GM21529 (cell line): Measurements from ENCODE around the gene TNFRSF25.
"Not testable (repeated sequence)": the region's sequence is repeated elsewhere in the genome, so short reads cannot be mapped to it uniquely, and the experiment has no call there.

Source experiments
- ATAC-seq: cut with Tn5 transposase; IDR thresholded peaks from one replicate; pipeline ENCODE4 v1.9.1; 2021; ENCODE audit not compliant: unreplicated experiment

Gene TNFRSF25

DNA sequence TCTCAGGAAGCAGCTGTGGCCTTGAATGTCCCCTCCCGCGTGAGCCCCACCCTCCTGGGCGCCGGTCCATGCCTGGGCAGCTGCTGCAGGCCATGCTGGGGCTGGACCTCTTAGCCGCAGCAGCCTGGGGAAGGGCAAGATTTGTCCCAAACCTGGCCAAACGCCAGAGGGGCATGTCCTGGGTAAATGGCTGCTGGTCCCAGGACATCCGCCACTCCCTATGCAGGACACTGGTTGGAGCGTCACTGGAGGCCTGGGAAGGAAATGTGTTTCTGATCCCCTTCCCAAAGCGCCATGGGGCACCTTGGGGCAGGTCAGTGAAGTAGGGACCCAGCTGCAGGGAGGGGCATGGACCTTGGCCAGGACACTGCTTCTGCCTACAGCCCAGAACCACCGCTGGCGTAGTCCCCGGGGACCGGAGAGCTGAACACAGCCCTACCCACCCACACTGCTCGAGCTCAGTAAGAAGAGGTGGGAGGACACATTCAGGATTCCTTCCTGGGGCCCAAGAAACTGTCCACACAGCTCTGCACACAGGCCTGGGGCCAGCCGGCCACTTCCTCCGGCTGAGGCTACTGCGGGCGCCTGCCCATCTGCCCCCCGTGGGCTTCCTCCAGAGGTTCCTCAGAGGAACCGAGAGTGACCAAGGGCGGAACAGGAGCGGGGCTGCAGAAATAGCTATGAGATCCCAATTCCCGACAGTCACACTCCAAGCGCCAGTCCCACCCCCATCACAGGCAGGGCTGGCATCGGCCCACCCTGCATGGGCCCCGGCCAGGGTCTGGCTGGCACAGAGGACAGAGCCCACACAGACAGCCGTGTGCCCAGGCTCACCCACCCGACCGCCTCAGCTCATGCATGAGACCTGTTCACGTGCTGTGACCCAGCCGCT is 36.3 kb upstream of the TNFRSF25 start:
- no peak for ATAC-seq

DNA sequence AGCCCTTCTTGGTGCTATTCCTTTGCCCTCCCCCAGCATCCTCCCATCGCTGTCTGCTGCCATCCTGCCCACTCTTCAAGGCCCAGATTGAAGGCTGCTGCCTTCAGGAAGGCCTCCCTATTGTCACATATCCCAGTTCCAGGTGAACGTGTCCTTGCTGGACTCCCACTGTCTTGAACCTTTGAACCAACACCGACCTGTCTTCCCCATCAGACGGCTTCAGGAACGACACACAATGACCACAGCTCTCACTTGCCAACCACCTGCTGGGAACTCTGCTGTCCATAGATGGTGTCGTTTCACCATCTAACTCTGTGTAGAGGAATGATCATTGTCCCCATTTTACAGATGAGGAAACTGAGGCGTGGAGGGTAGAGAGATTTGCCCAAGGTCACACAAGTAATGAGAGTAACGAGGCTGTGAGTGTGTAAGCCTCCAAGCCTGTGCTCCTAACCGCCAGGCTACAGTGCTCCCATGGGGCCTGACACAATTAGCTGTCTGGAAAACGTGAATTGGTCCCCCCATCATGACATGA is 35.4 kb upstream of the TNFRSF25 start:
- ATAC-seq, result no peak

DNA sequence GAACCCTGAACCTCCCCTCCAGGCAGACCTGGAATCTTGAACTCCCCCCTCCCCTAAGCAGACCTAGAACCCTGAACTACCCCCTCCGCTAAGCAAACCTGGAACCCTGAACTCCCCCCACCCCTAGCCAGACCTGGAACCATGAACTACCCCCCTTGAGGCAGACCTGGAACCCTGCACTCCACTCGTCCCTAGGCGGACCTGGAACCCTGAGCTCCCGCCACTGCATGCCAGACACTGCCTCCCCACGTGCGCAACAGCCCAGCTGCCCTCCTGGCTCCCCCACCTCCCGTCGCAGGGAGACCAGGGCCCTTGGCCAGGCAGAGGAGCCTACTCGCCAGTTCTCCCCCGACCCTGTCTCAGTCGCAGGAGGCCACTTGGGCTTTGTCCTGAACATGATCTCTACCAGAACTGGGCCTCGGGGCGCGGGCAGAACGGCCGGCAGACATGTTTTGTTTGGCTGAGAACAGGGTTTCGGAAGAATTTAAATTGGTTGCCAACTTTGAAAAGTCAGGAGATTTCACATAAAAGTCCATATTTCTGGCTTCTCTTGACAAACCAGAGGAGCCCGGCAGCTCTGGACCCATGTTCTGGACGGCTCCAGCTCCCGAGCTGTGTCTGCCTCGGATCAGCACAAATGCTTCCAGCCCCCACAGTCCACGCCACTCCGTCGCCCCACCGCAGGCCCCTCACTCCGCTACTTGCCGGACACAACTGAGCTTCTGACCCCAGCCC is 34.7 kb upstream of the TNFRSF25 start:
- no peak for ATAC-seq

DNA sequence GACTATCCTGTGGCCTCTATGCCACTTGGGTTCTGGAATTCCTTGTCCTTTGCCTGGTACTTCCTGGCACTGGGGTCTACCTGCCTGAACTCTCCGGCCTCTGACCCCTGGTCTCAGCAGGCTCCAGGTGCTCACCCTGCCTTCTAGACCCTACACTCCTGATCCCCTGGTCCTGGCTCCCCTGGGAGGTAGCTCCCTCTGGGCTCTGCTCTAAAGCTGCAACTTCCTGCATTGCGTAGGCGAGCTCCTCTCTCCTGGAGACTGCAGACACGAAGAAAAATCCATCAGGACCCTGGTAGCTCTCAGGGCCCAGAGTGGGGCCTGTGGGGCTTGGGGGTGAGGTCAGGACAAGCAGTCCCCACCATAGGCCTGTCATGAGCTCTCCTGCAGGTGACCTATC is 33.3 kb upstream of the TNFRSF25 start:
- ATAC-seq, result no peak

DNA sequence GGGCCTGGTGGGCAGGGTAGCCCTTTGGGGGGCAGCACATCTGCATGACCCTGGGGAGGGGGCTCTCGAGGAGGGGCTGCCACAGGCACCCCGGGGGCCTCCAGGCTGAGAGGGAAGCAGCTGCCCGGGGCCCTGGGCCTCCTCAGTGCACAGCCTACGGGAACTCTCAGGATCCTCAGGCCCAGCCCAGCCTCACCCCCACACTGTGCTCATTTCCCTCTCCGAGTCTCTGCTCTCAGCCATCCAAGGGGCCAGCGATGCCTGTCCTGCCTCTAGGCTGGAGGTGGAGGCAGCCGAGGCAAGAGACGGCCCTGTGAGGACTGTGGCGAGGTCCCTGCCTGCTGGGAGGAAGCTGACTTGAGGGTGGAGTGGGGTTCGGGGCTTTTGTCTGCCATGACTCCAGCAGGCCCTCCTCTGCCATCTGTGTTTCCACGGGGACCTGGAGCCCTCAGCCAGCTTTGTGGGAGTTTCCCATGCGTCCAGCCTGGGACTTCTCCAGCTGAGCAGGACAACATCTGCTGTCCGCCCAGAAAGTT is 32.7 kb upstream of the TNFRSF25 start:
- no peak for ATAC-seq

DNA sequence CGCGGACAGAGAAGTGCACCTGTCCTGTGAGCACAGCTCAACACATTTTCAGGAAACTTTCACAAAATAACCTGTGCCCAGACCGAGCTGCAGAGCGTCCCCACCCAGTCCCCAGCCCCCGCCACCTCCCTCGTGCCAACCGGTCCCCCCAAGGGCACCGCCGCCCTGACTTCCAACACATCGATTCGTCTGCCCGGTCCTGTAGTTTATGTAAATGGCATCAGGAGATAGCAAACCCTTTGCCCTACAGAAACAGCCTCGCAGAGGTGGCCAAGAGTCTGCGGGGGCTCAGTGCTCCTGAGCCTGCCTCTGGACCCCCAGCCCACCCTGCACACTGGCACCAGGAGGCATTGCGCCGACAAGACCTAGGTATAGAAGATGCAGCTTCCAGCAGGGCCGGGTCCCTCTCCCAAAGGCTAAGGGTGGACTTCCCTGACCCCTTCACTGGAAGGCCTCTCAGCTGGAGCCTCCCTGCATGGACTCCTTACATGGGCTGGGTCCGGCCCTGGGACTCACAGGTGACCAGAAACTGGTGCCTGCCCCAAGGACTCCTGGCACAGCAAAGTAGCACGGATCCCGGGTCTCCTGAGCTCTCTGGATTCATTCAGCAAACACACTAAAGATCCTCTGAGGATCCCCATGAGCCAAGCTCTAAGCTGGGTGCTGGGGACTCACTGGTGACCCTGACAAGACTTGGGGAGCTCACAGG is 32.0 kb upstream of the TNFRSF25 start:
- ATAC-seq, result no peak

DNA sequence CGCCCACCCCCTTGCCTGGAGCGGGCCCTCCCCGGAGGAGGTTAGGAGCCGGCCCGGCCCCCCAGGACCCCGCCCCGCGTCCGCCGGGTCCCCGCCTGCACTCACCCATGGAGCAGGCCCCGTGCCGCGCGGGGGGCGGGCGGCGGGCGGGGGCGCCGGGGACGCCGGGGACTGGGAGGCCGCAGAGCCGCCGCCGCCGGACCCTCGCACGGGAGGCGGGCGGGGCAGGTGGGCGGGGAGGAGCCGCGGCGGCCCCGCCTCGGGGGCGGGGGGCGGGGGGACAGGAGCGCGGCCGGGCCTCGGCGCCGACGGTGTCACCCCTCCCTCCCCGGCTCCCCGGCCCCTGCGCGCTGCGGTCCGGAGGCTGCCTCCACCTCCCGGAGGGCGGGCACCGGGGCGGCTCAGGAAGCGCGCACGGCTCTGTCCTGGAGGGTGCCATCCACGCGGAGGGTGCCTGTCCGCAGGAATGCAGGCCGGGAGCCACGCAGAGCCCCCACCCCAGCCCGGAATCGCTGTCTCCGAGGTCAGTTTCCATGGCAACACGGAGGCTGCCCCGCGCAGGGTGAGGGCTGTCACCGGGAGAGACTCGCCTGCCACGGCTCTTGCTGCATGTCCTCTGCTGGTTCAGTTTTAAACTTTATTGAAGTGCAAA is 31.4 kb upstream of the TNFRSF25 start:
- ATAC-seq, result no peak

DNA sequence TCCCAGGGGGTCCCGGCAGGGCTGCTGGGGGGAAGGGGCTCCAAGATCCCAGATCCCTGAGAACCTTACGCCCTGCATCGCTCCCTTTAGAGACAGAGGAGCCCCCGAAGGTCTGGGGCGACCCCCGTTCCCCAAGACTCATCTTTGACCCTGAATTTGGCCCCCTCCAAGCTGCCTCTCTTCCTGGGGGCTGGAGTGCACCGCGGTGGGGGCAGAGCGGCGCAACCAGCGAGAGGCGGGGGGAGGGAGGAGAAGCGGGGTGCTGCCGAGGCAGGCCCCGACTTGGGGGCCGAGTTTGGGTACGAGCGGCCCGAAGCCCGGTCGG is 30.9 kb upstream of the TNFRSF25 start:
- ATAC-seq, result no peak

DNA sequence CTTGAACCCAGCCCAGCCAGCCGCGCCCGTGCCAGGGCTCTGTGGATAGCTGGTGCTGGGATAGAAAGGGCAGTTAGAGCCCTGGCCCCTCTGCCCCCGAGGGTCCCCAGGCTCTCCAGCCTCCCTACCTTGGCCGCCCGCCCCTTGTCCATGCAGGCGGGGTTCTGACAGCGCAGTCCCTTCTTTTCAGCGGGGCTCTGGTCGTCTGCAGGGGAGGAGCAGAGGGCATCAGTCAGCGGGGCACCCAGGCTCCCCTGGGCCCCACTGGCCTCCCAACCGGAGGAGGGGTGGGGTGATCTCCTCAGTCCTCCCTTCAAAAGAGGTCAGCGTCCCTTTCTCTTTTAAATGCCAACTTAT is 30.4 kb upstream of the TNFRSF25 start:
- no peak for ATAC-seq

DNA sequence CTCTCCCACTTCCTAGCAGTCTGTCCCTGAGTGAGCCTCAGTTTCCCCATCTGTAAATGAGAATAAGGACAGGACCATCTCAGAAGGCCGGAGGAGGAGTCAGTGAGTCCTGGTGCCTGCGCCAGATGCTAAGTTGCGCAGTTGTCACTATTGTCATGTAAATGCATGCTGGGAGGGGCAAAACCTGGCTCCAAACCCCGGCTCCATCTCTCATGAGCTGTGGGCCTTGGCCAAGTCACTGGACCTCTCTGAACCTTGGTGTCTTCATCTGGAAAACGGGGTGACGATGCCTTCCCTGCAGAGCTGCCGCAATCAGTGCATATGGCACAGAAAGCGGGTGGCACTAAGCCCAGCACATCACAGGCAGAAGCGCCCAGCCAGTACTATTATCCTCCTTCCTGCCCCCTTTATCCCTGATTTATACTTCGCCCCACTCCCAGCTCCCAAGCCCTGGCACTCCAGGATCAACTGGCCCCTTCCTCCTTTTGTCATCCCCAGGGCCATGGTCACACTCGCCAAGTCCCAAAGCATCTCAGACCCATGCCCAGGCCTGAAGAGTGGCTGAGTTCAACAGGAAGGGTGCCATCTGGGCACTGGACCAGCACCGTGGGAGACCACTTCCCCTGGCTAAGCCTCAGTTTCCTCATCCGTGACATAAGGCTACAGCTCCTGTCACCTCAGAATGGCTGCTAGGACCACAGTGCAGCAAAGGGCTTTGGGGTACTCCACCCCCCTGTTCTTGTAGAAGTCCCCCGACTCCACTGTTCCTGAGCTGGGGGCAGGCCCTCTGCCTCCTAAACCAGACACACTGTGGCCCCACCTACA is 29.8 kb upstream of the TNFRSF25 start:
- no peak for ATAC-seq

DNA sequence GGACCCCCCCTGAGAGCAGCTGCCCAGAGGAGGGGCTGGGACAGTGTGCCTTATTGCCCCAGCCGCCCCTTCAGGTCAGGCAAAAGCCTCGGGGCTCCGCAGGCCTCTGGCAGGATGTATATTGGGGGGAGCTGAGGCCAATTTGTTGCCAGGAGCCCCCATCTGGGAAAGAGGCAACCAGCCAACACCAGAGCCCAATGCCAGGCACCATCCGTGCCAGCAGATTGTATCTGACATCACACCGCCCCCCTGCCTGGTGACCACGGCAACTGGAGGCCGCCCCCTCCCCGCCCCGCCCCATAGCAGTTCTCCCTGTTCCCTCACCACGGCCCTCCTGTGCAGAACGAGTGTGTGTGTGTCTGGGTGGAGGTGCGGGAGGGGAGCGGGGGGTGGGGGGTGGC is 29.1 kb upstream of the TNFRSF25 start:
- no peak for ATAC-seq

DNA sequence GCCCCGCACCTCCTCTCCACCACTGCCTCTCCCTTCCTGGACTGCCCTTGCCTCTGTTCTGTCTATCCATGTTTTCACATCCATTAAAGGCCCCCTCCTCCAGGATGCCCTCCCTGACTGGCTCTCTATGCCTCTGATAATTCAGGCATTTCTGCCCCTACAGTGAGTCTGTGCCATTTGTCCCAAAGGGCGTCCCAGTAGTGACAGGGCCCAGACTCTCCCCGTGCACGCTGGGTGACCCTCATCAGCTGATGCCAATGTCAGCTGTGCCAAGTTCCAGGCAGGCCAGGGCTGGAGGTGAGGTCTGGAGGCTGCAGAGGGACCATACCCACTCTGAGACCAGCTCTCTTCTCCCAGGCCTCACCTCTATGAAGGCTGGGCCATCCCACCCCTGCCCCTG is 28.7 kb upstream of the TNFRSF25 start:
- ATAC-seq, result no peak

DNA sequence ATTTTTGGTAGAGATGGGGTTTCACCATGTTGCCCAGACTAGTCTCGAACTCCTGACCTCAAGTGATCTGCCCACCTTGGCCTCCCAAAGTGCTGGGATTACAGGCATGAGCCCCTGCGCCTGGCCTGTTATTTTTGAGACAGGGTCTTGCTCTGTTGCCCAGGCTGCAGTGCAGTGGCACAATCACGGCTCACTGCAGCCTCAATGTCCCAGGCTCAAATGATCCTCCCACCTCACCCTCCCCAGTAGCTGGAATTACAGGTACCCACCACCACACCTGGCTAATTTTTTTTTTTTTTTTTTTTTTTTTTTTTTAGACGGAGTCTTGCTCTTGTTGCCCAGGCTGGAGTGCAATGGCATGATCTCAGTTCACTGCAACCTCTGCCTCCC is 27.9 kb upstream of the TNFRSF25 start:
- ATAC-seq, result not testable (repeated sequence)

DNA sequence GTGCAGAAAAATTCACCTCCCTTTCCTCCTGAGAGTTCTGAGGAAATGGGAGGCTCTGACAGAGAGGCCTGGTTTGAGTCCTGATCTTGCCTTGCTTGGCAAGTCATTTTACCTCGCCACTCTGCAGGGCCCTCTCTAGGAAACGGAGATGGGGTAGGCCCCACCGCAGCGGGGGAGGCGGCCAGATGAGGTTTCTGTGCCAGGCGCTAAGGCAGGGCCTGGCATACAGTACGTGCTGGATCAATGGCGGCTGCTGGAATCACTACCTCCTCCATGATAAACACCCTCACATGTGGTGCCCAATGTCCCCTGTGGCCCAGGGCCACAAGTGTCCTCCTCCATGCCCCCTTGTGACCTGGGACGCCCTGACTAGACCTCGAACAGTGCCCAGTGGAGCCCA is 26.0 kb upstream of the TNFRSF25 start:
- ATAC-seq, result no peak

DNA sequence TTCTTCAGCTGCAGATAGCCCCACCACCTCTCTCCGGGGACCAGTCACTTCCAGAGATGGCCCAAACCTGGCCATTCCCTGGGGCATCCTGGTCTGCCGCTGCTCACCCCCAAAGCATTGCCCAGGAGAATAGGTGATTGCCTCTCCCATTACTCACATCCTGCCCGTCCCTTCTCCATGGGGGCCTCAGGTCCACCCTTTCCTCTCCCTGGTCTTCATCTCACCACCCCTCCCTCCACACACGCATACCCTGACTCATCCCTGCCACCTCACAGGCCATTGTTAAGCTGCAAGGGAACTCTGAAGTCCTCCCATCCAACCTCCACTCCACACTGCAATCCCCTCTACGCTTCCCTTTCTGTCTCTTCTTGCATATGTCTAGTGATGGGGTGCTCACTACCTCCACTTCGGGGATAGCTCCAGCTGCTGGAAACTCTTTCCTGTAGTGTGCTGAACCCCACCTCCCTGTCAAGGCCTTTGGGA is 25.5 kb upstream of the TNFRSF25 start, which contains the start of gene PLEKHG5:
Gene PLEKHG5 (minus strand): TSS at position 188 of the 483 bp plus-strand sequence. CDS start 14,096 bp downstream, outside the sequence.
- ATAC-seq, result no peak

DNA sequence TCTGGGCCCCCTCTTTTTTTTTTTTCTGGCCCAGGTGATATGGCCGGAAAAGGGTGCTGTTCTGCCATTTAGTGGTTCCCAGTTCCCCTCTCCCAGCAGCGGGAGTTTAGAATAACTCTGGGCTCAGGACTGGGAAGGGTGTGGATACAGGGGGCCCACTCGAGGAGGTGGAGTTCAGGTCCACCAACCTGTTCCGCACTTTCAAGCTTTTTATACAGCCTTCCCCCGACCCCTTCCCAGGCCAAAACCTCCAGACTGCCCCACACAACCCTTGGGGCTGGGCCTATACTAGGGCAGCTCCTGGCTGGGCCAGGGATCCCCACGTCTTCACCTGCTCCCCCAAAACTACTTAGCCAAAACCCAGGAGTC is 25.1 kb upstream of the TNFRSF25 start:
- no peak for ATAC-seq

DNA sequence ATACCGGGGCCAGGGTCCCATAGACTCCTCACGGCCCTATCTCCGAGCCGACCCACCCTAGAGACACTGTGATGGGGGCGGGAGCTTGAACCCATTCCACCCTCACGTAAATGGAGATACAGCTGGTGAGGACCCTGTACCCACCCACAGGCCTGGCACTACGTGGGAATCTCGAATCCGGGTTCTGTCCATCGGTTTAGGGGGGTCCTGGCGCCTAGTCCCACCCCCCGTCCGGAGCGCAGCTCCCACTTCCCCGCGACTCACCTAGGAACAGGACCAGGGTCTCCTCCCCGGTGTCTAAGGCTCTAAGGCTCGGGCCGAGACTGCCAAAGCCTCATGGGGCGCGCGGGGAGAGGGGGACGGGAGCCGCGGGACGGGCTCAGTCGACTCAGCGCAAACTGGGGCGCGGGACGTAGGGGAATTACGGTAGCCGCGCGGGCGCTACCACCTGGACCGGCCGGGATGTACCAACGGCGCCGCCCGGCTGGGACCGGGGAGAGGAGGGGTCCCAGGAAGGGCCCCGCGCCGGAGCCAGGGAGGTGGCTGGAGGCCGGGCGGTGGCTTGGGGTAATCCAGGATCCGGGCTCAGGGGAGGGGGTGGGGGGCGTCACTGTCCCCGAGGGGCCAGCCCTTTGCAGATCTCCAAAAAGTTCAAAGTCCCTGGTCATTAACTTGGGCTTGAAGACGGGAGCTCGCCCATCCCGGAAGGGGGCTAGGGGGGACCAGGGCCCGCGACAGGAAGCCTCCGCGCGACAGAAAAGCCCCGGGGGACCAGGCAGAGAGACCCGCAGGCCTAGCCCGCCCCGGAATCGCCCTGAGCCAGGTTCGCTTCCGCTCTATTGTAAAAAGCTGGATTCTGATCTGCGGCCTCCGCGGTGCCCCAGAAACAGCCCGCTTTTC is 24.5 kb upstream of the TNFRSF25 start:
- peak; percentile 56 for ATAC-seq

DNA sequence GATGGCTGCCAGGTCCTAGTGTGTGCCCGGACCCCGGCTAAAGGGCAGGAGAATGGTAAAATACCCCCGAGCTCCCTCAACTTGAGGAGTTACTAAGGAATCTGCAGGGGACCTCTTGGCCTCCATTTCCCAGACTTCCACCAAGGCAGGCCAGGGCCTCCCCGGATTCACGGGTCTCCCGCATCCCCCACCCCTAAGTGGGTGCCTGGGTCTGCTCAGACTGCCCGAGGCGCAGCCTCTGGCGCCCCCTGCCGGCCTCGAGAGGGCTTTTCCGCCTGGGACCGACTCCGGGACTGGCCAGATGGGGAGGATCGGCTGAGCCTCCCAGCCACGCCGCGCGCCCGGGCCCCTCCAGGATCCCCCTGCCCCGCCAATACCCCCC is 23.8 kb upstream of the TNFRSF25 start:
- ATAC-seq, result peak; percentile 52

DNA sequence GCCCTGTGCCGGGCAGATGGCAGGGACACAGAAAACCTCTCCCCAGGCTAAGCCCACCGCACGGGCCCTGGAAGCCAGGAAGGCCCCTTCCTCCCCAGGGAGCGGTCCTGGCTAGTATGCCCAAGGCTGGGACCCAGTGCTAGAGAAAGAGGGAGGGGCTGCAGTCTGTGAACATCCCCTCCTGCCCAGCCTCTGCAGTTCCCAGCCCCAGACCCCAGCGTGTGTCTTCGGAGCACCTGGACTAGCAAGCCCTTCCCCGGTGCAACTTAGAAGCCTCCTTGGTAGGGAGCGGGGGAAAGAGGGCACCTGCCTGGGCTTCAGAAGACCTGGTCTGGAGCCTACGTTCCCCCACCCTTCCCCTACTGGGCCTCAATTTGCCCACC is 23.4 kb upstream of the TNFRSF25 start:
- ATAC-seq, result no peak
